HCEC 1CT (cell line): Measurements from ENCODE around the gene TMPRSS13.
"Not testable (repeated sequence)": the region's sequence is repeated elsewhere in the genome, so short reads cannot be mapped to it uniquely, and the experiment has no call there.

Experiments used
- DNase-seq: peaks from one replicate; pipeline ENCODE4 v3.0.0-alpha.2; 2017

The TMPRSS13 gene

DNA sequence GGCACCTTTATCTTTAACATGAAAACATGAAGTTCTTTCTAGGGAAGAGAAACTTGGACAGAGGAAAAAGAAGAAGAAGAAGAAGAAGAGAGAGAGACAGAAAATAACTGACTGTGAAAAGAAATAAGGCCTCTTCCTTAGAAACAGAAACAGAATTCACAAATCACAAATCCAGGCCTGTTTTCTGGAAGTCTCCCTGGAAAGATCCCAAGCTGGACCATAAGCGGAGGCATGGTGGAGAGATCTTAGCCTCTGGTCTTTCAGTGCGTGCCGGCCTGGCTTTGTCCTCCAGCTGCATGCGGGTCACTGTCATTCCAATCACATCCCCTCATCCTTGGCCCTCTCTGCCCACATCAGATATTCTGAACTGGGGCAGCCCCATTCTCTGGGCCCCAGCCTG, 59.6 kb downstream of the TMPRSS13 start:
- no peak for DNase-seq

DNA sequence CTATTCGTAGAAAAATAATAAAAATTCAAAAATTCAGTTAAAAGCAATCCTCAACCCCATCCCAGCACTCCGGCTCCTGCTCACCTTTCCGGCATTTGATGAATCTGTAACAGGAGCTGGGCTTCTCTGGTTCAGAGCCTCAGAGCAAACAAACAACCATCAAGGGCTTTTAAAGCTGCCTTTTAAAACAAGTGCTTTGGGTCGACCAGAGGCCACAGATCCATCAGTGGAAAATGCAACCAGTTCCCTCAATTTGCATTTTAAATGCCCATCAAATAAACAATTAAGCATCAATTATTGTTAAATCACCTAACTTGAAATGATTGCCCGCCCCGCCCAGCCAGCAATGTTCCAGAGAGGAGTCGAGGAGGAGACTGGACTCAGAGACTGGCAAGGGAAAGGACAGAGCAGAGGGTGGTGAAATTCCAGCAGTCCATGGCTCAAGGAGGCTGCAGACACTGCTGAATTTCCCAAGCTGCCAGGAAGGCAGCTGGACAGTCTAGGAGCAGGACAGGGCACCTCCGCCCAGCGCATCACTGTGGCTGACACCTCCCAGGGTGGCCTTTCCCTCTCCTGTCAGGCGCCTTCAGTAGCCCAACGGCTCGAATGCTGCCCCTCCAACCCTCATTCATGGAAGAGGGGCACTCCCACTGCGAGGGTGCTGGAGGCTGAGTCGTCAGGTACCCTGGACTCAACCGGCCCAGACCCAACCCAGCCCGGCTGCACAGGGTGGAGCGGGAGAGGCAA, 60.2 kb downstream of the TMPRSS13 start:
- no peak for DNase-seq

DNA sequence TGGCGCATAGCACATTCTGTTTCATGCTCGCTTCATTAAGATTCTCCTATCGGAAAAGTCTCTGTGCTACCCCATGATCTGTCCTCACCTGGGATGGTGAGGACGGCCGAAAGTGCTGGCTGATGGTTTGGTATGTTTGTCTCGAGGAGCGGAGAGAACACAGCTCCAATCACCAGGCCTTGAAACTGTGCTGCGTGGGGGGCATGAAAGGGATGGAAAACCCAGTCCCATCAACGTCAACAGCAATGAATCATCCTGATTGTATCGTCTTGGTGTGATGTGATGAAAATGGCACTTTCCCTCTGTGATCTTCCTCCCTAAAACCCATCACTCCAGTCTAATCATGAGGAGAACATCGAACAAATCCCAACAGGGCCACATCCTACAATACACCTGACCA, 61.1 kb downstream of the TMPRSS13 start:
- DNase-seq, result no peak

DNA sequence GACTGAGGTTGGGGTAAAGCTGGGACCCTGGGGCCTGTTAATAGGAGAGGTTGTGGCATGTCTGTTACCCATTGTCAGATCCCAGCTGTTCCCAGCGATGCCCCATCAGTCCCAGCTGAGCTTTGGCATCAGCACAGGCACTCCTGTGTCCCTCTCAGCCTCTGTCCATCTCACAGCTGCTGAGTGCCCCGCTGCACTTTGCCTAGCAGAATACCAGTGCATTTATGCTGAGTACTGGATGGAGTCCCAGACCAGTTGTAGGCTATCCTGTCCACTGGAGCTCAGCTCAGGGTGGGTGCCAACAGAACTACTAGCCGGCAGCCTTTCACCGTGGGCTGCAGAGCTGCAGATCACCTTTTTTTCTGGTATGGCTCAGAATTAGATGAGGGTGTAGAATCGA, 62.7 kb downstream of the TMPRSS13 start:
- no peak for DNase-seq

DNA sequence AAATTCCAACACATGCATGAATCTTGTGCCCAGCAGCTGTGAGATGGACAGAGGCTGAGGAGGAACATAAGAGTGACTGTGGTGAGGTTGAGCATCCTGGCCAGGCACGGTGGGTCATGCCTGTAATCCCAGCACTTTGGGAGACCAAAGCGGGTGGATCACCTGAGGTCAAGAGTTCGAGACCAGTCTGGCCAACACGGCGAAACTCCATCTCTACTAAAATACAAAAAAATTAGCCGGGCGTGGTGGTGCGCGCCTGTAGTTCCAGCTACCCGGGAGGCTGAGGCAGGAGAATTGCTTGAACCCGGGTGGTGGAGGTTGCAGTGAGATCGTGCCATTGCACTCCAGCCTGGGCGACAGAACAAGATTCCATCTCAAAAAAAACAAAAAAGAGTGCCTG, 63.7 kb downstream of the TMPRSS13 start:
- DNase-seq, result not testable (repeated sequence)

DNA sequence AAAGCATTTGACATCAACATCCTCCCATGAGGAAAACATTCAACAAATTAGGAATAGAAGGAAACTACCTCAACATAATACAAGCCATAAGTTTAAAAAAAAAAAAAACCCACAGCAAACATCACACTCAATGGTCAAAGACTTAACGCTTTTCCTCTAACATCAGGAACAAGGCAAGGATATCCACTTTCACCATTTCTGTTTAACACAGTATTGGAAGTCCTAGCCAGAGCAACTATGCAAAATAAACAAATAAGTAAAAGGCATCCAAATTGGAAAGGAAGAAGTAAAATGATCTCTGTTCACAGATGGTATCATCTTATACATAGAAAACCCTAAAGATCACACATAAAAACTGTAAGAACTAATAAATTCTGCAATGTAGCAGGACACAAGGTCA, 65.8 kb downstream of the TMPRSS13 start:
- no peak for DNase-seq

DNA sequence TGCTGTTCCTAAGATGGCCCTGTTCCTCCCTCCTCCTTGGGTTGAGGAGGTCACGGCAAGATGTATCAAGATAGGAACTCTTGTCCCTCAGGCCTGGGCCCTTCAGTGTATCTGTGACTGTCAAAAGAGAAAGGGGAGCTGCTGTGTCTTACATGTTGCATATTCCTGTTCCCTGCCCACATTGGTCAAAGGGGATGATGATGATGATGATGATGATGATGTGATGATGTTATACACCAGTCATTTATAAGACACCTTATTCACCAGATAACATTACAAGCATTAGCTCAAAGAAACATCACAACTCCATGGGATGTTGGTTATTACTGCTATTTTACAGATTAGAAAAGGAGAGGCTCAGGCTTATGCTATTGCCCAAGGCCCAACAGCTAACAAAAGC, 66.4 kb downstream of the TMPRSS13 start:
- no peak for DNase-seq

DNA sequence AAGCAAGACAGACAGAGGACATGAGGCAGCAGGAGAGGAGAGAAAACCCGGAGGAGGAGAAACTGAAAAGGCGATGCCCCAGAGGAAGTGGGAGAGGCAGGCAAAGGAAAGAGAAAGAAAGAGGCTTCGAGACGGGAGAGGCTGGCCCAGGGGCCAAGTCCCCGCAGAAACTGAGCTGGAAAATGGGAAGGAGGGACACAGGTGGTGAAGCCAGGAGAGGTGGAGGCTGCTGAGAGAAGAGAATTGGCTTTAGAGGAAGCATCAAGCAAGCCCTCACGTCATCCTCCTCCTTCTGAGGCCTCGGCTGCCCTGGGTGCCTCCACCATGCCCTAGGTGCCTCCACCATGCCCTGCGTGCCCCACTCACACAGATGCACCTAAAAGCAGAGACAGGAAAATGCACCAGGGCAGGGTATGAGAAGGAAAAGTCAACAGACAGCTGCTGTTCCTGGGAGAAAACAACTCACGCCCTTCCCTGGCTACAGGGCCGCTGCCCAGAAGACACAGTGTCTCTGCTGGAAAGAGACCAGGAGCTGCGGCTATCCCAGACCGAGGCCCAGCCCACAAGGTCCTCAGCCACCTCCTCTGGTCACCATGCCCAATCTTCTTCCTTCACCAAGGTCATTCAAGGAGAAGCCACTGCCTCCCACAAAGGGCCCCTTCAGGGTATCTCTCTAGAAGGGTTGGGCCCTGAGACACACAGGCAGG, 67.0 kb downstream of the TMPRSS13 start:
- DNase-seq, result no peak

DNA sequence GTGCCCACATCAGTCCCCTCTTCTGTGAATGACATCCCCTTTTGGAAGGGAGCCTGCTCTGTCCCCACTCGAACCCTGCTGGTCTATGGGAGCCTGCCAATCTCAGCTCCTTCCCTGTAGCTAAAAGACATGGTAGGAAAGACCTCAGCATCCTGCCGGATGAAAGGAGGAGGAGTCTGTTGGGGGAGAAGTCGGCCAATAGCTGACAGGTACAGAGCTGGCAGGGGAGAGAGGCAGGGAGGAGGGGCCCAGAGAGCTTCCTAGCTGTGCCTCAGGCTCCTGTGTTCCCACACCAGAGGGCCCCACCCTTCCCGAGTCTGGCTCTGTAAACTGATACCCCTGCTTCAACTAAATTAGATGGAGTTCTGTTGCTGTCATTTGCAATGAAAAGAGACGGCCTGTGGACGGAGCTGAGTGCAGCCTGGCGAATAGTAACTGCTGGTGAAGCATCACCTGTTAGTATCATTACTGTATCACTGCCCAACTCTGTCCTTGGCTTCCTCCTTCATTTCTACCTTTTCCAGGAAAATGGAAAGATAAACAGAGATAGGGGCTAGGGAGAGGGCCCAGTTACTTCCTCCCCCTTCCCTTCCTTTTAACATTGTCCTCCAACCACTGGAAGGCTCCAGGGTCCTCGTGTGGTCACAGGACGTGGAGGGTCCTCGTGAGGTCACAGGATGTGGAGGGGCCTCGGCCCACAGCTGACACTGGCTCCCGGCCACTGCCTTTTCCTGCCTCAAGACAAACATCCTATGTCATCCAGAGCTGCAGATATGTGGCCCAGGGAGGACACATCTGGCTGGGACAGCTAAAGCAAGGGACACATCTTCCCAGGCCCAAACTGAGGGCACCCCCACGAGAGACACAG, 67.8 kb downstream of the TMPRSS13 start:
- no peak for DNase-seq

DNA sequence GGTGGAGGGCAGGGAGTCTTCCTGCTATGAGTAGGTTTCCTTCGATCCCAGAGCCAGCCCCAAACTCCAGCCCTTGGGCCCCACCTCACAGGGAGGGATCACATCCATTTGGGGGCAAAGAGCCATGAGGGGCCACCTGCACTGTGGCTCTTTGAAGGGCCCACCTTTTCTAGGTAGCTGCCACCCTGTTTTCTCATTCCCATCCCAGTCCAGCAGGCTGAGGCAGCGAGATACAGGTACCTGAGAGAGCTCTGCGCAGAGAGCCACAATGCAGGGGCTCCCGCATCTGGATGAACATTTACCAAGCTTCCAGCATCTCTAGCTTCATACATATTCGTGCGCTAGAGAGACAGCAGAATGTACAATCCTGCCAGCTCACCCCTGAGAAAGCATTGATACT, 69.1 kb downstream of the TMPRSS13 start:
- no peak for DNase-seq

DNA sequence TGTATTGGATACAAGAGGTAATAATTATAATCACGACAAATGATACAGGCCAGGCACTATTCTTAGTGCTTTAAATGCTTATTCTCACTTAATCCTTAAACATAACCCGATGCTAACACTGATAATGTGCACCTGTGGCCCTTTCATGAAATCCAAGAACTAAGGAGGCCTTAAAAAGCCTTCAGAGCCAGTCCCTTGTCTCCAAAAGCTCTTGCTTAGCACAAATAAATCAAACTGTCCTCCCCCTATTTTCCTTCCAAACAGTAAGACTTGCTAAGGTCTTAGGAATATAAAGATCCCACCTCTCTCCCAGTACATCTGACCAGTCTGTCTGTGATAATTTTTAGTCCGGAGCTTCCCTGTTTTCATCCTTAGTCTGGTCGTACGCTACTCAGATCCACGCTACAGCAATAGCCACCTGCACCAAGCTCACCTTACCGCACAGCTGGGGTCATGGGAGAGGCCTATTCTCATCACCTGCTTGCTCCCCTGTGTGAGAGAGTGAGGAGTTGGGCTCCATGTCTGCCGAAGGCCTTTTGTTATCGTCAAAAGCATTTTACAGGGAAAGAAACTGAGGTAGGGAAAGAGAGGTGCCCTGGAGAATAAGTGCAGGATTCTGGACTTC, 69.6 kb downstream of the TMPRSS13 start:
- DNase-seq, result no peak

DNA sequence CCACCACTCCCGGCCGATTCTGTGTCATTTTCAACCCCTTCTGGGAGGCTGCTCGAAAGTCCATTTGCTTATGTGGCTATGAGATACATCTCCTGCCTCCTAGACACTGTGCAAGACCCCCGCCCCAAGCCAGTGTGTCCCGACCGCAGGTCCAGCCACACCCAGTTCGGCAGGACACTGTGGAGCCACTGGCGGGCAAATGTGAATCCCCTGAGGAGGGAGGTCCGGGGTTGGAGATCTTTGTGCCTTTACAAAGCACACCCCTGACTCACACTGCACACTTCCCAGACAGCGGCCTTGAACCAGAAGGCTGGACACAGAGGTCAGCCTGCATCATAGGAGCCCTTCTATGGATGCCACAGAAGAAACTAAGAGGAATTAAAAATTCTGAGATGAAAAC, 70.1 kb downstream of the TMPRSS13 start:
- DNase-seq, result no peak

DNA sequence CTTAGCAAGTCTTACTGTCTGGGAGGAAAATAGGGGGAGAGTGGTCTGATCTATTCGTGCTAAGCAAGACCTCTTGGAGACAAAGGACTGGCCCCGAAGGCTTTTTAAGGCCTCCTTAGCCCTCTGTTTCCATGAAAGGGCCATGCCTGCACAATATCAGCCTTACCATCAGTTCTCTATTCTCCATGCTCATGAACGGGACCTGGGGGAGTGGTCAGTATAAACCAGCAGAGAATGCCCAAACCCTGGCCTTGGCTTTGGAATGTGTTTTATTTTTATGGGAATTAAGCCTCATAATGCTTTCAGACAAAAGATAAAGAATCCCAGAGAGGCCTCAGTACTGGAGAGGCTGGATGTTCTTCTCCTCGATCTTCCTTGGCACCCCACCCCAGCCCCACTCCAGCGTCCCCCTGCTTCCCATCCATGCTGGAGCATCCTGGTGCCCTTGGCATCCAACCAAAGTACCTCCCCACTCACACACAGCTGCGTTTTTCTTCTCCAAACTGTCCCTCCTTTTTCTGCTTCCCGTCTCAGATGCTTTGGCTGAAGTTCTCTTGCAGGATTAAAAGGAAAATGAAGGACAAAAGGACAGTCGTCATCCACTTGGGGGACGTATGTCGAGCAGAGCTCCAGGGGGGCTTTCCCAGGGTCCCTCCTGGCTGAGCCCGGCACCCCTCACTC, 71.3 kb downstream of the TMPRSS13 start:
- no peak for DNase-seq

DNA sequence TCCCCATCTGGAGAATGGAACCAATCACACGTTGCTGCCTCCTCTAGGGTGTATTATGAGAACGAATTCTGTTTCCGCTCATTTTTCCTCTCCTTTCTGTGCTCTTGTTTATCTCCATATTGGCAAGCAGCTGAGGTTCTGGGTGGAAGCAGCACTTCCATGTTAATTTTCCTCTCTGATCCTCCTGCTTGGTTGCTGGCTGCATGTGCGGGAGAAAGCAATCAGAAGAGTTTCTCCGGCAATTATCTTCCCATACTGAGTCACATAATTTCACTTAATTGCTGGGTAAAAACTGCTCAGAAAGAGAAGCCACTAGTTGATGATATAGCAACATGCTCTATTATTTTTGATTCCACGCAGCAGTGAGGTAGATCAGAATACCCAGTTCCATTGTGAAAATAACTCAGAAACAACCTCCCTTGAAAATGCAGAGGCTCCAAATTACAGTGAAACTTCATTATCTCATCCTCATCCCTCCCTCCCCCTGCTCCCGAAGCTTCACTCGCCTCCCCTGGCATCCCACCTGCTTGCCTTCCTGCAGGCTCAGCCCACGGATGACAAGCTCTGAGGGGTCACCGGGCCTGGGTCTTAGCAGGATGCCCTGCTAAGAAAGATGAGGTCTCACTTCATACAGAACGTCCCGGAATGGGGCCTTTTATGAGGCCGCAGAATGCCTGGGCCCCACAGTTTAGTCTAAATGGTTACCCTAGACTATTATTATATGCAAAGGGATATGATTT, 73.1 kb downstream of the TMPRSS13 start:
- DNase-seq, result no peak

DNA sequence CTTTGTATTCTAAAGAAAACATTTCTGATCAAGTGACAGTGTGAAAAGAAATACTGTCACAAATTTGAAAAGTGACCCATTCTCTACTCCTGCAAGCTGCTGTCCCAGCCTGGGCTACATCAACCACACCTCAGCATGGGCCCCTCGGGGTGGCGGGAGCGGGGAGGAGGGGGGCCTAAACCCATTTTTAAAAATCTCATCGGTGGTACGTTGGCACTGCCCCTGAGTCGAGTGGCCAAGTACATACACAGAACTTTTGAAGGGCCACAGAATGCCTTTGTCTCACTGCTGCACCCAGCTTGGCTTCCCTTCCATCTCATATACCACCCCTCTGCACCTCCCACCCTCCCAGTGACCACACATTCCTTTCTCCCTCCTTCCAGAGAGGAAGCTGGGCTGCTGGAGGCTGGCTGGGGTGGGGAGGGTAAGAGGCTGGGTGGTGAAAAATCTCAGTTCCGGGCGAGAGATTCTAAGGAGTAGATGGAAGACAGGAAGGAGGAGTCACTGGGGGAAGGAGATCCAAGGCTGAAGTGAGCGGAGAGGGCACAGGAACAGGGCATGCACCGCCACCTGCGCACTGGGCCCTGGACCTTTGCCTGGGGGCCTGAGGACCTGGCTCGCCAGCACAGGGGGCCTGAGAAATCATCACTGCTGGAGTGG, 73.9 kb downstream of the TMPRSS13 start:
- DNase-seq, result no peak

DNA sequence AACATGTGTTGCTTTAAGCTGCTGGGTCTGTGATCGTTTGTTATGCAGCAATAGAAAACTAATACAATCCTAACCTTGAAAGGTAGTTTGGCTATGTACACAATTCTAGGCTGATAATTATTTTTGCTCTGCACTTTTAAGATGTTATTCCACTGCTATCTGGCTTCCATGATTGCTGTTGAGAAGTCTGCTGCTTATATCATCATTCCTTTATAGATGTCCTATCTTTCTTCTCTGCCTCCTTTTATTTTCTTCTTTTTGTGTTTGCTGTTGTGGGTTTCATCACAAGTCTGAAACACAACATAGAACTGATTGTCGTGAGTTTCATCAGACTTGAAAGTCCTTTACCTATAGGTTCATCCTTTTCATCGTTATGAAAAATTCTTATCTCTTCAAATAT, 76.9 kb downstream of the TMPRSS13 start:
- DNase-seq, result no peak

DNA sequence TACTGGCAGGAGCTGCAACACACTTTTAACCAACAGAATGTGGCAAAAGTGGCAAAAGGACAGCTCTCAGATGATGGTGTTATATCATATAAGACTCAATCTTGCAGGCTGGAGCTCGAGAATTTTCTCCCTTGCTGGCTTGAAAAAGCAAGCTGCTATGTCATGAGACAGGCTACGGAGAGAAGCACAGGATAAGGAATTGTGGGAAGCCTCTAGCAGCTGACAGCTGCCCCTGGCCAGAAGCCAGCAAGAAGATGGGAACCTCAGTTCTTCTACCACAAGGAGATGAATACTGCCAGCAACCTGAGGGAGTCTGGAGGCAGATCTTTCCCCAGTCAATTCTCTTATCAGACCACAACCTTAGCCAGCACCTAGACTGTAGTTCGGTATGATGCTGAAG, 77.3 kb downstream of the TMPRSS13 start:
- no peak for DNase-seq

DNA sequence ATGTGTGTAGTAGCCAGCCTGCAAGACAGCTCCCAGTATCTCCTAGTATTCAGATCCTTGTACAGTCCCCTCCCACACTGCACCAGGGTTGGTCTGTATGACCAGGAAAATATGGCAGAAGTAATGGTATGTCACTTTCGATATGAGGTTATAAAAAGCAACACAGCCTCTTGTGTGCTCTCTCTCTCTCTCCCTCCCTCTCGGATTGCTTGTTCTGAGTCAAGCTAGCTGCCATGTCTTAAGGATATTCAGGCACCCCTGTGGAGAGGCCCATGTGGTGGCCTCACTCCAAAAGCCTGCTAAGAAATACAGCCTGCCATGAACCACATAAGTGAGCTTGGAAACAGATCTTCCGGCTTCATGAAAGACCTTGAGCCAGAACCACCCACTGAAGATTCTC, 78.1 kb downstream of the TMPRSS13 start:
- no peak for DNase-seq
